Measurements from ENCODE around the gene BLNK. TPM values are rescaled to one million over a fixed set of nuclear protein-coding genes. Genes with fewer than 3 reads are reported as not detected.
A peak's percentile ranks its signal among the peaks of the same experiment; 100 is the strongest.

The BLNK gene
- total and polyA plus RNA-seq, 8 donors, result 1.3 to 38.5 (median 21.1) TPM

DNA sequence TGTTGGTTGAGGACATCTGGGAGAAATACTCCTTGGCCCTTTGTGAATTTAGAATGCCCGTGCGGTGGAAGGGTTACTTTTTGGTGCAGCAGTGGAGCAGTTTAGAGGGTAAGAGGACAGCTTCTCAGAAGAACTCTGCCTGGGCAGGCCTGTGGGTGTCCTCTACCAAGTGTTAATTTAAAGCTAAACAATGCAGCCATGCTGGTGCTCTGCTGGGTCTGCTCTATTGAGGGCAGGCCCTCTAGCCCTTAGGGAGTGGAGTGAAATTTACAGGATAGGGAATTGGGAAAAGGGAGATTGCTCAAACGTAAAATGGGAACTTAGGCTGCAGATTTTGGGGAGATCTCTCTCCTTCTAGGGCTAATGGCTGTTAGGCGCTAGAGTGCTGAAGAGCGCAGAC, 22.1 kb downstream of the BLNK start:
- no peak for DNase-seq
- TF ChIP-seq POLR2AphosphoS5 (IDR thresholded peaks at IDR 0.05) (no peak), POLR2A (IDR thresholded peaks at IDR 0.05) (no peak), EP300 (IDR thresholded peaks at IDR 0.05) (no peak)
- TF ChIP-seq, protein P1, sequence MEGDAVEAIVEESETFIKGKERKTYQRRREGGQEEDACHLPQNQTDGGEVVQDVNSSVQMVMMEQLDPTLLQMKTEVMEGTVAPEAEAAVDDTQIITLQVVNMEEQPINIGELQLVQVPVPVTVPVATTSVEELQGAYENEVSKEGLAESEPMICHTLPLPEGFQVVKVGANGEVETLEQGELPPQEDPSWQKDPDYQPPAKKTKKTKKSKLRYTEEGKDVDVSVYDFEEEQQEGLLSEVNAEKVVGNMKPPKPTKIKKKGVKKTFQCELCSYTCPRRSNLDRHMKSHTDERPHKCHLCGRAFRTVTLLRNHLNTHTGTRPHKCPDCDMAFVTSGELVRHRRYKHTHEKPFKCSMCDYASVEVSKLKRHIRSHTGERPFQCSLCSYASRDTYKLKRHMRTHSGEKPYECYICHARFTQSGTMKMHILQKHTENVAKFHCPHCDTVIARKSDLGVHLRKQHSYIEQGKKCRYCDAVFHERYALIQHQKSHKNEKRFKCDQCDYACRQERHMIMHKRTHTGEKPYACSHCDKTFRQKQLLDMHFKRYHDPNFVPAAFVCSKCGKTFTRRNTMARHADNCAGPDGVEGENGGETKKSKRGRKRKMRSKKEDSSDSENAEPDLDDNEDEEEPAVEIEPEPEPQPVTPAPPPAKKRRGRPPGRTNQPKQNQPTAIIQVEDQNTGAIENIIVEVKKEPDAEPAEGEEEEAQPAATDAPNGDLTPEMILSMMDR (IDR thresholded peaks at IDR 0.05), result no peak
- 64 to 80% (median 79%) methylated on average over 5 of the region's 5 CpGs for WGBS, 5 donors
- peak overlapping the region in 3 of 5 donors; percentile 29 to 62 (median 60) for H3K27ac ChIP-seq
- intact Hi-C loops (cut with DNase I; ENCODE audit: low total_unique reads), result no loop called here
- peaks cover 0 to 13% (median 4%) of the 10 kb centered on the region in 4 donors for H3K36me3 ChIP-seq
- peaks cover 0 to 18% (median 7%) of the 10 kb centered on the region in 4 donors for H3K4me1 ChIP-seq
- no peaks in the 10 kb centered on the region for H3K9me3 ChIP-seq
- no peaks in the 10 kb centered on the region for H3K27me3 ChIP-seq
- H3K4me3 ChIP-seq, result no peak overlapping the region

DNA sequence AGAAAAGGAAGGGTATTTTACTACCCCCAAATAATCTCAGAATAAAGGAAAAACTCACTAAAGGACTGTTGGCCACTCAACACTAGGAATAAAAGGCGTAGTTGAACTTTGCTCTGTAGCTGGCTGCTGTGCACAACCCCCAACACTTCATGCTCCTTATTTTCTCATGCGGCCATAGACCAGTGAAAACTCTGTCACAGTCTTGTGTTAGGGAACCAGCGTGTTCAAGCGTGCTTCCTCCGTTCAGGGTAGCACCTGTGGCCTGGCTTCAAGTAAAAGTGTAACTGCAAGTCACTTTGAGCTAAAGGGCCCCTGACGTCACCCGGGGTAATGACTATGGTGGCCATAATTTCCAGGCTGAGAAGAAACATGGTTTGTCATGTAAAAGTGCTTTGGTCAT, 27.0 kb downstream of the BLNK start:
- WGBS, 5 donors, result 83 to 91% (median 91%) methylated on average over 7 of the region's 7 CpGs
- Histone ChIP-seq H3K4me1 (peaks cover 0 to 4% (median 3%) of the 10 kb centered on the region in 4 donors), H3K27me3 (no peaks in the 10 kb centered on the region), H3K4me3 (no peak overlapping the region), H3K27ac (no peak overlapping the region), H3K9me3 (no peaks in the 10 kb centered on the region), H3K36me3 (peaks cover 0 to 28% (median 11%) of the 10 kb centered on the region in 4 donors)
- TF ChIP-seq, protein P1 (IDR thresholded peaks at IDR 0.05), result no peak
- TF ChIP-seq POLR2AphosphoS5 (IDR thresholded peaks at IDR 0.05), result no peak
- no peak for TF ChIP-seq EP300 (IDR thresholded peaks at IDR 0.05)
- TF ChIP-seq POLR2A (IDR thresholded peaks at IDR 0.05), result no peak
- intact Hi-C loops (cut with DNase I; ENCODE audit: low total_unique reads), result no loop called here
- peak in 1 of 2 donors; percentile 26 for DNase-seq

DNA sequence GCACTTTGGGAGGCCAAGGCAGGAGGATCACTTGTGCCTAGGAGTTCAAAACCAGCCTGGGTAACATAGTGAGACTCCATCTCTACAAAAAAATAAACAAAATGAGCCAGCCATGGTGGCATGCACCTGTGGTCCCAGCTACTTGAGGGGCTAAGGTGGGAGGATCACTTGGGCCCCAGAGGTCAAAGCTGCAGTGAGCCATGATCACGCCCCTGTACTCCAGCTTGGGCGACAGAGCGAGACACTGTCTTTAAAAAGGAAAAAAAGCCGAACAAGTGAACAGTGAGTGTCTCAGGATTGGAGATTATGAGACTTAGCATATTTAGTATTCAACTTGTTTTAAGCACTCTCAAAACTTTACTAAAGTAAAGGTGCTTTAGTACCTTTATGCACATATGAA, 28.1 kb downstream of the BLNK start:
- Histone ChIP-seq H3K36me3 (peaks cover 0 to 32% (median 13%) of the 10 kb centered on the region in 4 donors), H3K4me3 (no peak overlapping the region), H3K4me1 (peaks cover 0 to 8% (median 0%) of the 10 kb centered on the region in 4 donors), H3K9me3 (no peaks in the 10 kb centered on the region), H3K27ac (no peak overlapping the region), H3K27me3 (no peaks in the 10 kb centered on the region)
- DNase-seq, result no peak
- intact Hi-C loops (cut with DNase I; ENCODE audit: low total_unique reads), result no loop called here
- 90 to 99% (median 94%) methylated on average over 4 of the region's 4 CpGs for WGBS, 5 donors
- TF ChIP-seq EP300 (IDR thresholded peaks at IDR 0.05), result no peak
- TF ChIP-seq, protein P1 (IDR thresholded peaks at IDR 0.05), result no peak
- no peak for TF ChIP-seq POLR2AphosphoS5 (IDR thresholded peaks at IDR 0.05)
- no peak for TF ChIP-seq POLR2A (IDR thresholded peaks at IDR 0.05)

DNA sequence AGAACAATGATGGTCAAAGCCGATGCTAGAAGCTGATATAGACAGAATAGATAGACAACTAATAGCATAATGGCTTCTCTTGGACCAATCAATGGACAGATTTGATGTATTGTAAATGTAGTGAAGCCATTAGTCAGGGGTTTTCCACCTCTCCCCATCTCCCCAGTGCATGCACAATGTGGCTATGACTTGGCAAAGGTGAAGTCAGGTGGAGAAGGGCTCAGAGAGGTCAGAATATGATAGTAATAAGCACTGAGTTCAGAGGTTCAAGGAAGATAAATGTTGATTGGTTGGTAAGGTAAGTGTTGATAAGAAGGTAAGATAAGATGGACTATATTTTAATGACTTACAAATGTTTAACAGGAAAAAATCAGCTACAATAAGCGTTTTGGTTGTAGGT, 28.5 kb downstream of the BLNK start:
- no peak for TF ChIP-seq EP300 (IDR thresholded peaks at IDR 0.05)
- TF ChIP-seq, protein P1 (IDR thresholded peaks at IDR 0.05), result no peak
- H3K27me3 ChIP-seq, result no peaks in the 10 kb centered on the region
- H3K4me3 ChIP-seq, result no peak overlapping the region
- peaks cover 0 to 8% (median 0%) of the 10 kb centered on the region in 4 donors for H3K4me1 ChIP-seq
- WGBS, 5 donors, result 55 to 65% (median 62%) methylated on average over 2 of the region's 2 CpGs
- H3K9me3 ChIP-seq, result no peaks in the 10 kb centered on the region
- H3K27ac ChIP-seq, result no peak overlapping the region
- peaks cover 0 to 37% (median 16%) of the 10 kb centered on the region in 4 donors for H3K36me3 ChIP-seq
- intact Hi-C loops (cut with DNase I; ENCODE audit: low total_unique reads), result no loop called here
- no peak for DNase-seq

All from stomach (tissue), 9 donors.